Right atrium auricular region (tissue), 2 donors: ENCODE results near the gene AGTR1. TPM values are rescaled to one million over a fixed set of nuclear protein-coding genes. Genes with fewer than 3 reads are reported as not detected.

Experiments
- DNase-seq: peaks from one replicate; pipeline ENCODE4 v3.0.0-alpha.2; 2019; ENCODE audit warnings: low spot score
- H3K27ac ChIP-seq, 2 donors: fragments of 200-600 bp; sonication (generic); 1 replicate in 1 of 2; 2 replicates in 1 of 2; pipeline ENCODE4 v1.5.1; 2016 to 2019
- H3K27me3 ChIP-seq, 2 donors: fragments of 200-600 bp; sonication (generic); one replicate each; pipeline versions ENCODE4 v1.5.1 to v1.6.0; 2017 to 2019
- H3K36me3 ChIP-seq: fragments of 200-600 bp; sonication (generic); one replicate; pipeline ENCODE4 v1.5.1; 2016
- H3K4me1 ChIP-seq, 2 donors: fragments of 200-600 bp; sonication (generic); one replicate each; pipeline versions ENCODE4 v1.5.1 to v1.6.0; 2017 to 2019
- H3K4me3 ChIP-seq, 2 donors: fragments of 200-600 bp; sonication (generic); 1 replicate in 1 of 2; 2 replicates in 1 of 2; pipeline ENCODE4 v1.5.1; 2017 to 2019; ENCODE audit warnings: mild to moderate bottlenecking in 1 of 2, moderate library complexity in 1 of 2
- H3K9me3 ChIP-seq, 2 donors: fragments of 200-600 bp; sonication (generic); one replicate each; pipeline ENCODE4 v1.5.1; 2019
- total RNA-seq, 2 donors: library from RNA; depleted of rRNA; stranded (reverse); fragments of >200 nt; gene quantifications; one replicate each; pipeline ENCODE4 v1.1.0, GENCODE V29; 2016
- TF ChIP-seq, protein P1 (sequence below), 2 donors: fragments of 200-600 bp; sonication (generic); IDR thresholded peaks; one replicate each; pipeline ENCODE4 v1.5.1; 2019; ENCODE audit warnings: antibody characterized with exemption in 2 of 2

The AGTR1 gene
- total RNA-seq, 2 donors from 2014 or later = 22.6 to 35.2 TPM

DNA sequence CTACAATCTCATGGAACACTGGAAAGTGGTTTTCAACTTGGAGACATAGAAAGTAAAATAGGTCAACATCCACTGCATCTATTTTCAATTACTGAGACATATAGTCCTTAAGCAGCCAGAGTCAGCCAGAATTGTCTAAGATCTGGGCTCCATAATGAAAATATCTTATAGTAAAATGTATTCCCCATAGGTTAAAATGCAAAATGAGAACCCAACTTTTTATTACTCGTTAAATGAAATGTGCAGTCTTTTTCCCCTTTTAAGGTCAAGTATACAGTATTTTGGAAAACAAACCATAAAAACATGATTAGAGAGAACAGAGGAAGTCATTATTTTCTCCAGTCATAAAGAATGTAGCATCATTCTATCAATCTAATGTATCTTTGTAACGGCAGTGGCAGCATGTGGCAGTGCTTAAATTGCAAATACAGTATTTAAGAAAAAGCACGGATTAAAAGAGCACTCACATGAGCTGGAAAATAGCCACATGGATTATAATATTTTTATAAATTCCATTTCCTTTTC is 65.5 kb downstream of the AGTR1 start:
- no peaks in the 10 kb centered on the region for H3K36me3 ChIP-seq
- TF ChIP-seq, protein P1, sequence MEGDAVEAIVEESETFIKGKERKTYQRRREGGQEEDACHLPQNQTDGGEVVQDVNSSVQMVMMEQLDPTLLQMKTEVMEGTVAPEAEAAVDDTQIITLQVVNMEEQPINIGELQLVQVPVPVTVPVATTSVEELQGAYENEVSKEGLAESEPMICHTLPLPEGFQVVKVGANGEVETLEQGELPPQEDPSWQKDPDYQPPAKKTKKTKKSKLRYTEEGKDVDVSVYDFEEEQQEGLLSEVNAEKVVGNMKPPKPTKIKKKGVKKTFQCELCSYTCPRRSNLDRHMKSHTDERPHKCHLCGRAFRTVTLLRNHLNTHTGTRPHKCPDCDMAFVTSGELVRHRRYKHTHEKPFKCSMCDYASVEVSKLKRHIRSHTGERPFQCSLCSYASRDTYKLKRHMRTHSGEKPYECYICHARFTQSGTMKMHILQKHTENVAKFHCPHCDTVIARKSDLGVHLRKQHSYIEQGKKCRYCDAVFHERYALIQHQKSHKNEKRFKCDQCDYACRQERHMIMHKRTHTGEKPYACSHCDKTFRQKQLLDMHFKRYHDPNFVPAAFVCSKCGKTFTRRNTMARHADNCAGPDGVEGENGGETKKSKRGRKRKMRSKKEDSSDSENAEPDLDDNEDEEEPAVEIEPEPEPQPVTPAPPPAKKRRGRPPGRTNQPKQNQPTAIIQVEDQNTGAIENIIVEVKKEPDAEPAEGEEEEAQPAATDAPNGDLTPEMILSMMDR (IDR thresholded peaks at IDR 0.05) = no peak
- DNase-seq = no peak

DNA sequence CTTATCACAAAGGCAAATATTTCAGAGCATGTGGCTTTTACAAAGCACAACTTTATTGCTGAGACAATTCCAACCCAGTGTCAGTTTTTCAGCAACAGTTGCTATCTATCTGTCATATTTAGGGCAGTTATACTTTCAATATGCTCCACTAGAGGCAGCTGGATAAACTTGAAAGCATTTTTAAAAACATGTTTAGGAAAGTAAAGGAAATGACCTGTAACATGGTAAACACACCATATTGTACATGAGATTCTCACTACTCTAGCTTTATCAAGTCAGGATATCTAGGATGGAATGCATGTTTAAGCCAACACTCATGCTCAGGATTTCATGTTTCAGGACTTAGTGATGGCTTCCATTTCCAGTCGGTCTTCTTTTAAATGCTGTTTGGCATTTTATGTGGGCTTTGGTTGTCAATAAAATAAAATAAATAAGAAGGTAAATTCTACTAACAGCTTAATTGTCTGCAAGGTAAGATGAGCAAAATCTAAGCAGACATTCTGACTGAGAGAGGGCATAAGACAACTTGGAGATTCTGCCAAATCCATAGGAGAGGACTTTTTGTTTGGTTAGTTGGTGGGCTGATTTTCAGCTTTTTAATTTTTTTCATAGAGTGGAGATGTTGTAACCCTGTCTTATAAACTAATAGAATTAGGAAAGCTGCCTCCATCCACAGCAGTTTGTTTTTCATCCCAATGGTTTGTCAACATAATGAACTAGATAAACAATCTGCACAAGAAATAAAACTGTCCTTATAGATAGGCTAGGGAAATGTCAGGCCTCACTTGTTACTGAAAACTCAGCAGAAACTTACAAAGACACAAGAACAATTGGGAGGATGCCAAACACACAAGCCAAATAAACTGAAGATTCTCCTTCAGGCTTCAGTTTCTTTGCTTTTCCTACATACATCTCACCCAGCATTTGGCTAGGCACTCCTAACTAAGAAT is 66.6 kb downstream of the AGTR1 start:
- Histone ChIP-seq H3K36me3 (no peaks in the 10 kb centered on the region), H3K4me1 (no peaks in the 10 kb centered on the region), H3K27me3 (no peaks in the 10 kb centered on the region), H3K27ac (no peak overlapping the region), H3K4me3 (no peak overlapping the region), H3K9me3 (peaks cover 0 to 7% of the 10 kb centered on the region in 2 donors)
- TF ChIP-seq, protein P1 (IDR thresholded peaks at IDR 0.05) = no peak
- DNase-seq = no peak

More for the DNA sequence above, 65.5 kb downstream of the AGTR1 start:
- Histone ChIP-seq H3K27ac (no peak overlapping the region), H3K27me3 (no peaks in the 10 kb centered on the region), H3K9me3 (no peaks in the 10 kb centered on the region), H3K4me3 (no peak overlapping the region), H3K4me1 (no peaks in the 10 kb centered on the region)

DNA sequence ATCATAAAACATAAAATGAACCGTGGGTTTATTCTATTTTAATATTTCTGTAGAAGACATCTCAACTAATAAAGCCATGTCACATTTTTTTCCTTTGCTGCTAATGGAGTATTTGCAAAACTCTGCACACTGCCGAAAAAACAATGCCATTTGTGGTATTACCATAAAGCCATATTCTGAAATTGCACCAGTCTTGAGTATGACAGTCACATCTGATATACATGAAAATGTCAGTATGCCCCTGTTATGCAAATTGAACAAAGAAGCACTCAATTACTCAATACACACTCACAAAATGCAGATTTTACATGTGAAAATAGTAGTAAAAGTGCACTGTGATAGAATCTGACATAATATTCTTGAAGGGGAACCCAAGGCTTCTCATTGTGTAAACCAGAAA is 74.7 kb downstream of the AGTR1 start:
- Histone ChIP-seq H3K9me3 (peaks cover 0 to 17% of the 10 kb centered on the region in 2 donors), H3K27ac (no peak overlapping the region), H3K27me3 (no peaks in the 10 kb centered on the region), H3K4me3 (no peak overlapping the region), H3K36me3 (no peaks in the 10 kb centered on the region), H3K4me1 (no peaks in the 10 kb centered on the region)
- TF ChIP-seq, protein P1 (IDR thresholded peaks at IDR 0.05) = no peak
- DNase-seq = no peak

DNA sequence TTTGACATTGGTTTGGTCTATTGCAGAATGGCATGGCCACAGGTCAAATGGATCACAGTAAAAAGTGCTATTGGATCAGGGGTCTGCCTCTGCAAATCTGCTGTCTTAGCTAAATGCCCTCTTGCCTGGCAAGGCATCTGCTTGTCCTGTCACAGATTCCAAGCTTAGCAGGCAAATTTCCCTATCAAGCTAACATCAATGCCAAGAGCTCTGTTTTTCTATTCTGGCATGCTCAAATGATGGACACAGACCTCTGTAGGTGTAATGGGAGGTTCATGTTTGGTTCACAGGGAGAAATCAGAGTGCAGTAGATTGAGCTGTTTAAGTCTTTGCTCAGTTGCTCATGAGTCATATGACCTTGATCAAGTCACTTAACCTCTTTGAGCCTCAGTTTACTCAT is 75.1 kb downstream of the AGTR1 start:
- no peak for DNase-seq
- H3K9me3 ChIP-seq = peaks cover 0 to 17% of the 10 kb centered on the region in 2 donors
- TF ChIP-seq, protein P1 (IDR thresholded peaks at IDR 0.05) = no peak
- H3K27ac ChIP-seq = no peak overlapping the region
- no peak overlapping the region for H3K4me3 ChIP-seq
- no peaks in the 10 kb centered on the region for H3K4me1 ChIP-seq
- H3K27me3 ChIP-seq = no peaks in the 10 kb centered on the region
- no peaks in the 10 kb centered on the region for H3K36me3 ChIP-seq

DNA sequence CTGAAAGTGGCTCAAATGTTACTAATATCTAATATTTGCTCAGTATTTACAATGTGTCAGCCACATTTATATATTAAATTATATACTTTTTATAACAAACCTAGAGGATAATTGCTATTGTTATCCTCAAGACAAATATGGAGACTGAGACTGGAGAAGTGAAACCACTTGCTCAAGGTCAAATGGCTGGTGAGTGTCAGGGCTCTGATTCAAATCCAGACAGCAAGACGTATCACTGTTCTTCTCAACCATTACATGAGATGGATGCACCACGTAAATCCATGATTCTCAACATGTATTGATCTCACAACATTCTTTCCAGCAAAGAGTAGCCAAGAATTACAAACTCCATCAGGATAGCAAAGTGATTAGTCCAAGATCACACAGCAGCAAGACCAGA is 76.1 kb downstream of the AGTR1 start:
- no peak overlapping the region for H3K27ac ChIP-seq
- H3K27me3 ChIP-seq = no peaks in the 10 kb centered on the region
- no peaks in the 10 kb centered on the region for H3K4me1 ChIP-seq
- H3K9me3 ChIP-seq = peaks cover 0 to 14% of the 10 kb centered on the region in 2 donors
- no peaks in the 10 kb centered on the region for H3K36me3 ChIP-seq
- no peak for DNase-seq
- TF ChIP-seq, protein P1 (IDR thresholded peaks at IDR 0.05) = no peak
- H3K4me3 ChIP-seq = no peak overlapping the region
